ENCODE data around the gene CPOX. TPM values are rescaled to one million over a fixed set of nuclear protein-coding genes. Genes with fewer than 3 reads are reported as not detected.
A peak's percentile ranks its signal among the peaks of the same experiment; 100 is the strongest.

Gene CPOX
- total RNA-seq, 1 donor from 2014 or later = 15.4 TPM

GRCh38 chr3:98534168-98534567 is 59.2 kb downstream of the CPOX start:
- no peak for ATAC-seq

- no peak for ATAC-seq
These were observed 60.5 kb downstream of the CPOX start for GRCh38 chr3:98532709-98533571.

- ATAC-seq = no peak
These were observed 61.2 kb downstream of the CPOX start for GRCh38 chr3:98532275-98532637.

- ATAC-seq = no peak
These were observed 61.7 kb downstream of the CPOX start, which contains the start of gene GPR15 for GRCh38 chr3:98531622-98532274. GPR15 (plus strand) TSS chr3:98531978; CDS start chr3:98532034, 56 bp downstream.

GRCh38 chr3:98530676-98531075 is 62.7 kb downstream of the CPOX start:
- no peak for ATAC-seq

- peak; percentile 57 for ATAC-seq
These were observed 63.5 kb downstream of the CPOX start for GRCh38 chr3:98529856-98530459.

Other genes with a start within 250 kb of the CPOX start
- not detected for gene OR5K4, start 239.8 kb downstream of the CPOX start, total RNA-seq
- not detected for gene OR5K3, start 202.9 kb downstream of the CPOX start, total RNA-seq
- not detected for gene OR5K1, start 130.4 kb downstream of the CPOX start, total RNA-seq
- gene OR5K2, start 95.9 kb downstream of the CPOX start, total RNA-seq = not detected
- 81.6 TPM for gene CLDND1, start 70.7 kb downstream of the CPOX start, total RNA-seq
- gene GPR15, start 61.6 kb downstream of the CPOX start, total RNA-seq = 0.32 TPM
- 1.1 TPM for gene ST3GAL6, start 169.7 kb upstream of the CPOX start, total RNA-seq